Hepatocyte (in vitro differentiated cells): Measurements from ENCODE around the gene ZNF143.

ENCODE experiments used
- CTCF ChIP-seq: fragments of 200-600 bp; sonication (generic); IDR thresholded peaks from 2 replicates; pipeline ENCODE4 v1.5.1; 2016; ENCODE audit warnings: antibody characterized with exemption, mild to moderate bottlenecking; ENCODE audit not compliant: poor library complexity
- EZH2 ChIP-seq: fragments of 200-600 bp; sonication (generic); IDR thresholded peaks from 2 replicates; pipeline ENCODE4 v1.6.1; 2016; ENCODE audit warnings: antibody characterized with exemption, mild to moderate bottlenecking, borderline replicate concordance
- EZH2phosphoT487 ChIP-seq: fragments of 200-600 bp; sonication (generic); IDR thresholded peaks from one replicate; pipeline ENCODE4 v1.6.1; 2018; ENCODE audit warnings: antibody characterized with exemption, mild to moderate bottlenecking, low read depth, moderate library complexity; ENCODE audit not compliant: unreplicated experiment, severe bottlenecking

- TF ChIP-seq CTCF (no peak), EZH2 (no peak), EZH2phosphoT487 (no peak)
Observed at GRCh38 chr11:9462172-9462799, 1.5 kb downstream of the ZNF143 start.
